ENCODE measurements around the gene IL3.

Gene IL3

GRCh38 chr5:132055441-132055807, 5.0 kb upstream of the IL3 start:
- in situ Hi-C loops (cut with MboI; ENCODE audit: low sequenced_read_pairs): loop anchor here (25.0 kb wide), 1 partner anchor 132 kb away; no protein-coding TSS in a partner anchor

- in situ Hi-C loops (cut with MboI; ENCODE audit: low sequenced_read_pairs): loop anchor here (25.0 kb wide), 1 partner anchor 131 kb away; no protein-coding TSS in a partner anchor
Measured at GRCh38 chr5:132055808-132056609, 4.4 kb upstream of the IL3 start.

DNA sequence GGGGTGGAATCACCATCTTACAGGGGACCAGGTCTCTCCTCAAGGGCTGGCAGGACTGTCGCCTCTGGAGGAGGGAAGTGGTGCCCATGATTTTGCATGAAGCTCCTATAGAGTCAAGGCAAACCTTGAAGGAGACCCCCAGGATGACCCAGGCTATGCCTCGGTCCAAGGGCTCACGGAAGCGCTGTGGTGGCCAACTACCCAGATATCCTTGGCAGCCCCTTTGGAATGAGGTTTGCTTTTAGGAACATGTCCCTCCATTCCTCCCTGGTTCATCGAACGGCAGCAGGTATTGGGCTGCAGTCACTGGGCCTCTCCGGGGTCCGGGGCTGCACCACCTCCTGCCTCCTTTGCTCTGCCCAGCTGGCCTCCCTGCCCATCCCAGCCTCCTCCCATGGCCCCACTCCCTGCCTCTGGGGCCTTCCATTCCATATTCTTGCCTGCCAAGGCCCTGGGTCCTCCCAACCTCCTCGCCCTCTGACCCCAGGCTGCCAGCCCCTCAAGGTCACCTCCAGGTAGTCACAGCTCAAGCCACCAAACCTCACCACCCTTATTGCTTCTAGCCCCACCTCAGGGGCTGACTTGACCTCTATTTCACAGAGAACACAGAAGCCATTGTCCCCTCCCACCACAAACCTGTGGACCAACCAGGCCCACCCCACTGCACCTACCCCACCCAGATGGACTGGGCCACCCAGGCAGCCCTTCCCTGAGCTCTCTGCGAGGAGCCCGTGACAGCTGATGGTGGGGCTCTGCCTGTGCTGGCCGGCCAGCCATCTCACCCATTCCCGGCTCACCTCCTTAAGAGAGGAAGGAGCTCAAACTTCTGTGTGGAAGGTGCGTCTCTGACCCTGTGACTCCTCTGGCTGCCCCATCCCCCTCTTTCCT, 3.6 kb upstream of the IL3 start:
- in situ Hi-C loops (cut with MboI; ENCODE audit: low sequenced_read_pairs): loop anchor here (25.0 kb wide), 1 partner anchor 130 kb away; no protein-coding TSS in a partner anchor

DNA sequence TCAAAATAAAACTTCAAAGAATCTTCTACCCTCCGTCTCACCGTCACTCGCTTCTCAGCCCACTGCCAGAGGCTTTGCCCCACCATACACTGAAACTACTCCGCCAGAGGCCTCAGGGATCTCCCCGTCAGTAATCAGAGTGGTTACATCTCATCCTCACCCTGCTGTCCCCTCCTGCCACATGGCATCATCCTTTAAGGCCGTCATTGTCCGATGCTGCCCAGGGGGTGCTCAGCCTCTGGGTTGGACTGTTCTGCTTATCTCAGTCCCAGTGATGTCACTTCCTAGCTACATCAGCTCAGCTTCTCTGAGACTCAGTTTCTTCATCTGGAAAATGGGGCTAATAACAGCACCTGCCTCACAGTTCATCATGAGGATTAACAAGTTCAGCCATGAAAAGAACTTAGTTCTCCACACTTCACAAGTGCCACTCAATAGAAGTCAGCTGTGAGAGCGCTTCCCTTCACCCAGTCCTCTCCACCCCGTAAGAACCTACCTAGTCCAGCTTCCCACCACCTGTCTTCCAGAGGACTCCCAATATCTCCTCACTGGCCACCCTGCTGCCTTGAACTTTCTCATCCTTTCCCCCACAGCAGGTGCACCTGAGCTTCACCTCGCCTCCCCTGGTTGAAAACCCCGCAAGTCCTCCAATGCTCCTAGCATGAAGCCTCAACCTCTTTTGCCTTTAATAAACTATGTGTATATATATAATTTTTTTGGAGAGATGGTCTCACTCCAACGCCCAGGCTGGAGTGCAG, 2.8 kb upstream of the IL3 start:
- in situ Hi-C loops (cut with MboI; ENCODE audit: low sequenced_read_pairs): loop anchor here (25.0 kb wide), 1 partner anchor 130 kb away; no protein-coding TSS in a partner anchor

GRCh38 chr5:132058646-132059042, 1.8 kb upstream of the IL3 start:
- in situ Hi-C loops (cut with MboI; ENCODE audit: low sequenced_read_pairs): loop anchor here (25.0 kb wide), 1 partner anchor 129 kb away; no protein-coding TSS in a partner anchor

- in situ Hi-C loops (cut with MboI; ENCODE audit: low sequenced_read_pairs): loop anchor here (25.0 kb wide), 1 partner anchor 128 kb away; no protein-coding TSS in a partner anchor
Measured at GRCh38 chr5:132059043-132059695, 1.3 kb upstream of the IL3 start.

- in situ Hi-C loops (cut with MboI; ENCODE audit: low sequenced_read_pairs): loop anchor here (25.0 kb wide), 1 partner anchor 127 kb away; no protein-coding TSS in a partner anchor
Measured at GRCh38 chr5:132059696-132060500, 557 bp upstream of the IL3 start.

GRCh38 chr5:132063090-132063911, 2.8 kb downstream of the IL3 start:
- in situ Hi-C loops (cut with MboI; ENCODE audit: low sequenced_read_pairs): loop anchor here (25.0 kb wide), 1 partner anchor 124 kb away; no protein-coding TSS in a partner anchor

GRCh38 chr5:132064140-132064539, 3.7 kb downstream of the IL3 start:
- in situ Hi-C loops (cut with MboI; ENCODE audit: low sequenced_read_pairs): loop anchor here (25.0 kb wide), 1 partner anchor 123 kb away; no protein-coding TSS in a partner anchor

- in situ Hi-C loops (cut with MboI; ENCODE audit: low sequenced_read_pairs): loop anchor here (25.0 kb wide), 1 partner anchor 122 kb away; no protein-coding TSS in a partner anchor
Measured at GRCh38 chr5:132064738-132065331, 4.4 kb downstream of the IL3 start.

DNA sequence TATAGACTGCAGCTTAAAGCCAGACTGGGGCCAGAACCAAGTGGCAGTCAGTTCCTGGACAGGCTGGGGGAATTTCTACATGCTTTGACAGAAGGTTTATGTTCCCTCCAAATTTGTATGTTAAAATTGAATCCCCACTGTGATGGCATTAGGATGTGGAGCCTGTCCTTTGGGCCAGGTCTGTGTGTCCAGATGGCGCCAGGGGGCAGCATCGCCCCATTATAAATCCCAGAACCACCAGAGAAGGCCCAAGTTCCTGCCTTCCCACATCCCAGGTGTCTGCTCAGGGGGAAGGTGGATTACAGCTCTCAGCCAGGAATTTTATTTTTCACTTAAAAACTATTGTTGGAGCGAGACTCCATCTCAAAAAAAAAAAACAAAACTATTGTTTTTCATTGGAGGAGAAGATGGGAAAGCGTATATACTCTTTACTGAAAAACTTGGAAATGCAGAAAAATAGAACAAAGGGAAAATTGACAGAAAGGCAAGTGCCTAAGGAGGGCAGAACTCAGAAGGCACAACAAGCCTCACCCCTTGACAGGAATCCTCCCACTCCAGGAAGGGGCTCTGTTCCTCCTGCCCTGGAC, 5.0 kb downstream of the IL3 start:
- in situ Hi-C loops (cut with MboI; ENCODE audit: low sequenced_read_pairs): loop anchor here (25.0 kb wide), 1 partner anchor 122 kb away; no protein-coding TSS in a partner anchor

GRCh38 chr5:132065951-132066701, 5.7 kb downstream of the IL3 start:
- in situ Hi-C loops (cut with MboI; ENCODE audit: low sequenced_read_pairs): loop anchor here (25.0 kb wide), 1 partner anchor 121 kb away; no protein-coding TSS in a partner anchor

- in situ Hi-C loops (cut with MboI; ENCODE audit: low sequenced_read_pairs): loop anchor here (25.0 kb wide), 1 partner anchor 120 kb away; no protein-coding TSS in a partner anchor
Measured at GRCh38 chr5:132066871-132067270, 6.4 kb downstream of the IL3 start.

- in situ Hi-C loops (cut with MboI; ENCODE audit: low sequenced_read_pairs): loop anchor here (25.0 kb wide), 1 partner anchor 120 kb away; no protein-coding TSS in a partner anchor
Measured at GRCh38 chr5:132067451-132067850, 7.0 kb downstream of the IL3 start.

DNA sequence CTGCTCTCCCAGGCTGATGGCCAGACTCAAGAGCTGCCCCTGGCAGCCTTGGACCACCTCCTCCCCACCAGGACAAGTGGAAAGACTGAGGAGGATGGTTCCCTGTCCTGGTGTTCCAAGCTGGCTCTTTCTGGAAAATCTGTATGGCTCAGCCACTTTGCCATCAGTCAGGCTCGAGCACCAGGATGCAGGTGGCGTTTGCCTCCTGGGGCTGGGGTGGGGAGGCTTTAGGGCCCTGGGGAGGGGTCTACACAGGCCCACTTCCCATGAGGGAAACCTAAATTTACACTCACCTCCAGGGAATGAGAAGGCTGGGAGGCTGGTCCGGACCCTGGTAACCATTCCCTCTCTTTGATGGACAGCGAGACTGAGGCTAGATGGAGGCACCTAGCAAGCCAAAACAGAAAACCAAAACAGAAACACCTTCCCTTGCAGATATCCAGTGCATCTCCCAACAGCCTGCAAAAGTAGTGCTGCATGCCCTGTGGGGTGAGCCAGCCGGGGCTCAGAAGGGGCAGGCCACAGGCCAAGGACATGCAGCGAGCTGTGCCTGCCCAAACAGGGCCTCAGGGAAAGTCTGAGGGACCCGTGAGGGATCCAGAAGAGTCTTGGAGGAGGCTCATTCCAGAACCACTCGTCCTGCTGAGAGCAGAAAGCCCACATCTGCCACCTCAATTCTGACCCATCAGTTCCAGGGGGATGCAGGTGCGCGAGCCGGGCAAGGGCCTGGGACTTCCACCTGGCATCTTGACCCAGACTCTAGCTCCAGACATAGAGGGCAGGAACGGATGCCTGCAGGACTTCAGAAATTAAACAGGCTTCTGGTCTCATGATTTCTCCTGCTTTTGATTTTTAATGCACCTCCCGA, 7.7 kb downstream of the IL3 start:
- in situ Hi-C loops (cut with MboI; ENCODE audit: low sequenced_read_pairs): loop anchor here (25.0 kb wide), 1 partner anchor 119 kb away; no protein-coding TSS in a partner anchor
